ENCODE results near the gene FMNL2.

Gene FMNL2

DNA sequence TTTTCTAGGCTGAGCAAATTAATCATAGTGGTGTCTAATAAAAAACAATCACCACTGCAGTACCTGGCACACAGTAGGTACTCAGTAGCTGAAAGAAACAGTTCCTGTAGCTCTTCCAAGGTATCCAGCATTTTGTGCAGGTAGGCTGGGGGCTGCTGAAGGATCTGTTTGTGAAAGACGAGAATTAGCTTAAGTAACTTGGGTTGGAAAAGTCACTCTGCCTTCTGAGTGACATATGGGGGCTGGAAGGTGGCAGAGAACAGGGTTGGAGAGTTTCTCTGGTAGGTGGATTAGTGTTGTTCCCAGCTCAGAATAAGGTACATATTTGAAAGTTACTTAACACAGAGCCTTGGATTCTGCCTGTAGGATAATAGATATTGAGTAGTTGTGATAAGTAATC, 72.8 kb downstream of the FMNL2 start:
- H3K27ac ChIP-seq: peak overlapping the region; percentile 45
- DNase-seq: peak; percentile 24
- H3K36me3 ChIP-seq: no peaks in the 10 kb centered on the region
- TF ChIP-seq, protein P1, sequence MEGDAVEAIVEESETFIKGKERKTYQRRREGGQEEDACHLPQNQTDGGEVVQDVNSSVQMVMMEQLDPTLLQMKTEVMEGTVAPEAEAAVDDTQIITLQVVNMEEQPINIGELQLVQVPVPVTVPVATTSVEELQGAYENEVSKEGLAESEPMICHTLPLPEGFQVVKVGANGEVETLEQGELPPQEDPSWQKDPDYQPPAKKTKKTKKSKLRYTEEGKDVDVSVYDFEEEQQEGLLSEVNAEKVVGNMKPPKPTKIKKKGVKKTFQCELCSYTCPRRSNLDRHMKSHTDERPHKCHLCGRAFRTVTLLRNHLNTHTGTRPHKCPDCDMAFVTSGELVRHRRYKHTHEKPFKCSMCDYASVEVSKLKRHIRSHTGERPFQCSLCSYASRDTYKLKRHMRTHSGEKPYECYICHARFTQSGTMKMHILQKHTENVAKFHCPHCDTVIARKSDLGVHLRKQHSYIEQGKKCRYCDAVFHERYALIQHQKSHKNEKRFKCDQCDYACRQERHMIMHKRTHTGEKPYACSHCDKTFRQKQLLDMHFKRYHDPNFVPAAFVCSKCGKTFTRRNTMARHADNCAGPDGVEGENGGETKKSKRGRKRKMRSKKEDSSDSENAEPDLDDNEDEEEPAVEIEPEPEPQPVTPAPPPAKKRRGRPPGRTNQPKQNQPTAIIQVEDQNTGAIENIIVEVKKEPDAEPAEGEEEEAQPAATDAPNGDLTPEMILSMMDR (IDR thresholded peaks at IDR 0.05; ENCODE audit: low read depth, low read length): no peak
- H3K4me3 ChIP-seq (ENCODE audit: low read depth, low read length): no peak overlapping the region
- no peaks in the 10 kb centered on the region for H3K27me3 ChIP-seq (ENCODE audit: insufficient read depth, low read depth, severe bottlenecking)
- no peaks in the 10 kb centered on the region for H3K9me3 ChIP-seq (ENCODE audit: severe bottlenecking)

DNA sequence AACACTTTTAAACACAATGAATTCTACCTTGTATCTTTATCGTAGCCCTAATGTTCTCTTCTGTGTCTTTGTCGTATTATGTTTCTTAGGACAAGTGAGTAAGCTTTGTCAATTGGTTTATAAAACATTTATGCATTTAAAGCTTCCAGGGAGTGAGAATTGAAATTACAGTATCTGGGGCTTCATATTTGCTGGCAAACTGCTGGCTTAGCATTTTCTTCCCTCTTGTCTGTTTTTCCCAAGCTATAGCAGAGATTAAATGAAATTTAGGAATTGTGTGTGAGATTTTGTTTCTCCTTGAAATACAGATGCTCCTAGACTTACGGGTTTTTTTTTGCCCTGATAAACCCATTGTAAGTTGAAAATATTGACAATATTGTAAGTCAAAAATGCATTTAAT, 73.3 kb downstream of the FMNL2 start:
- no peaks in the 10 kb centered on the region for H3K27me3 ChIP-seq (ENCODE audit: insufficient read depth, low read depth, severe bottlenecking)
- H3K4me3 ChIP-seq (ENCODE audit: low read depth, low read length): no peak overlapping the region
- no peaks in the 10 kb centered on the region for H3K9me3 ChIP-seq (ENCODE audit: severe bottlenecking)
- H3K36me3 ChIP-seq: no peaks in the 10 kb centered on the region
- TF ChIP-seq, protein P1 (IDR thresholded peaks at IDR 0.05; ENCODE audit: low read depth, low read length): no peak
- DNase-seq: no peak
- H3K27ac ChIP-seq: no peak overlapping the region; the same call in 1 of the 2 replicates

DNA sequence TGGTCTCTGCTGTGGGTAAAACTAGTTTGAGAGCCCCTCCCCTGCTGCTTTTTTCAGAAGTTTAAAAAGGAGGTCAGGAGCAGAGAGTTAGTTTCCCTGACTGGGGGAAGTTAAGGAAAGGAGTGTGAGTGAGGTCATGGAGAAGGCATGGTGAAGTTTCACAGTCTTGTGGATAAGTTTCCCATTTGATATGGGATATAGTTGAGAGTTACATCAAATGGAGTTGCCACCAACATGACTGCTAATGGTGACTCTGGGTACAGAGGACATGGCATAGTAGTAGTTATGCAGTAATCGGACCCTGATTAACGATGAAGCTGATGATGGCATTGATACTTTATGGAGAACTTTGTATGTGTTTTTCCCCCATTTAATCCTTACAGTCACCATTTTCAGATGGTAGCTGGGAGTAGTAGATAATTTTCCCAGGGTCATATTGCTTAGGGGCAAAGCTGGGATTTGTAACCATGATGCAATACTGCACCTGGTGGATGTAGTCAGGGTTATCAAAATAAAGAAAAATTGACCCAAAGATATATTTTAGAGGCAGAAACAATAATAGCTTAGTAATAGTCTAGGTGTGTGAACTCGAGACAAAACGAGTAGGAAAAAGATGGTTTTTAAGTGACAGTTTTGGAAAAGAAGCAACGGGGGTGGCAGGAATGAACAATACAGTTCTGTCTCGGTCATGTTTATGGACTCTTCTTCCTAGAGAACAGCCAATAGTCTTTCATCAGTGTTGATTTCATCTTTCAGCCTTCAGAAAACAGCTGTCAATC, 74.6 kb downstream of the FMNL2 start:
- Histone ChIP-seq H3K27ac (no peak overlapping the region), H3K4me3 (ENCODE audit: low read depth, low read length) (no peak overlapping the region), H3K9me3 (ENCODE audit: severe bottlenecking) (no peaks in the 10 kb centered on the region), H3K27me3 (ENCODE audit: insufficient read depth, low read depth, severe bottlenecking) (no peaks in the 10 kb centered on the region), H3K36me3 (no peaks in the 10 kb centered on the region)
- TF ChIP-seq, protein P1 (IDR thresholded peaks at IDR 0.05; ENCODE audit: low read depth, low read length): no peak
- no peak for DNase-seq

DNA sequence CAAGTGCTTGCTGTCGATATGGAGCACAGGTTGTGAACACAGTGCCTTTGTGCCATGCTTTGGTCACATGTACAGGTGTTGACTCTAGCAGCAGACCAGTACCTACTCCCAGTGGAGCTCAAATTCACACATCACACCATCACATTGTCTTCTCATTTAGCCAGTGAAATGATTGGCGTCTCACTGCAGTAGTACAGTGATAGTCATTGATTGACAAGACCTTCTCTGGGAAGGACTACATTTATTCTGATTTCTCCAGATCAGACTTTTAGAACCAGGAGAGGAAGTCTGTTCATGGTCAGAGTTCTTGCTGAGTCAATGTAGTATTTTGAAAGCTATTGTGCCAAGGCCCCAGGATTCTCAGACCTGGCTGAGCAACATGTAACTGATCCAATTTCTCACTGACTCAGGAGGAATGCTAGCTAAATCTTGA, 75.2 kb downstream of the FMNL2 start:
- no peak for DNase-seq

DNA sequence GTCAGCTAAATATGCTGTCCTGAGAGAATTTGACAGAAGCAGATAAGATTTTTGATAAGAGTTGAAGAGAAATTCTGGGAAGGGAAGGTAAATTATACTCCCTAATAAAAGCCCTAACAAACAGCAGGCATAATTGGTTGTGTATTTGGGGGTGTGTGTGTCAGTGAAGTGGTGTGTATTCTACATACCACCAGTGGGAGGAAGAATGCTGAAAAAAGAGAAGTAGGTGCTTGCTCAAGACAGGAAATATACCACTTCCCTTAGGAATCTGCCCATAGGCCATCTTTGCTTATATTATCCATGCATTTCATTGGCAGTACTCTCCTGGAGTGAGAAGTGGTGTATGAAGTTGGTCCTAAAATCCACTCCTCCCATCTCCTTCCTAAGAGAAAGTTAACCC, 76.2 kb downstream of the FMNL2 start:
- Histone ChIP-seq H3K27ac (no peak overlapping the region), H3K27me3 (ENCODE audit: insufficient read depth, low read depth, severe bottlenecking) (no peaks in the 10 kb centered on the region), H3K36me3 (no peaks in the 10 kb centered on the region), H3K9me3 (ENCODE audit: severe bottlenecking) (no peaks in the 10 kb centered on the region), H3K4me3 (ENCODE audit: low read depth, low read length) (no peak overlapping the region)
- TF ChIP-seq, protein P1 (IDR thresholded peaks at IDR 0.05; ENCODE audit: low read depth, low read length): no peak
- DNase-seq: no peak

More for the DNA sequence above, 75.2 kb downstream of the FMNL2 start:
- no peak overlapping the region for H3K4me3 ChIP-seq (ENCODE audit: low read depth, low read length)
- H3K27me3 ChIP-seq (ENCODE audit: insufficient read depth, low read depth, severe bottlenecking): no peaks in the 10 kb centered on the region
- H3K27ac ChIP-seq: no peak overlapping the region
- no peaks in the 10 kb centered on the region for H3K36me3 ChIP-seq
- H3K9me3 ChIP-seq (ENCODE audit: severe bottlenecking): no peaks in the 10 kb centered on the region
- TF ChIP-seq, protein P1 (IDR thresholded peaks at IDR 0.05; ENCODE audit: low read depth, low read length): no peak
